Measurements from ENCODE around the gene ATXN1.

DNA sequence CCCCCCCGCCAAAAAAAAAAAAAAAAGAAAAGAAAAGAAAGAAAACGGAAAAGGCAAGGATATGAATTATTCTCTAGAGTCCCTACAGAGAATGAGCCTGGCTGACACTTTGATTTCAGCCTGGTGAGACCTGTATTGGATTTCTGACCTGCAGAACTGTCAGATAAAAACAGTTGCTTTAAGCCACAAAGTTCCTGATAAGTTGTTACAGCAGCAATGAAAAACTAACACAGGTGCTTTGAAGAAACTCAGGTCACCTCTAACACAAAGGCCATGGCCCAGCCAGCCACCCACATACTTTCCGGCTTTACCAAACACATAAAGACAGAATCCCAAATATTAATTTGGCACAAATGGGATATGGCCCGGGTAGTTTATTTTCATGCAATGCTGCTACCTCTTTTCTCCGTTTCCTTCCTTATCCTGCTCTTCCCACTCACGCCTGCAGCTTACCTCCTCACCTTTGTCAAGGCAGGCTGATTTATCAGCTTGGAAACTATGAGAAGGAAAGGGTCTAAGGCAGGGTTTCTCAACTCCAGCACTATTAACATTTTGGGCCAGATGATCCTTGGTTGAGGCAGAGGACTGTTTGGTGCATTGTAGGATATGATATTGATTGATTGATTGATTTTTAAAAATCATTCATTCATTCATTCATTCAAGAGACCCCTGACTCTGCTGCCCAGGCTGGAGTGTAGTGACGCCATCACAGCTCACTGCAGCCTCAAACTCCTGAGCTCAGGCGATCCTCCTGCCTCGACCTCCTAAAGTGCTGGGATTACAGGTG is 88.1 kb downstream of the ATXN1 start:
- TF ChIP-seq, protein P1, sequence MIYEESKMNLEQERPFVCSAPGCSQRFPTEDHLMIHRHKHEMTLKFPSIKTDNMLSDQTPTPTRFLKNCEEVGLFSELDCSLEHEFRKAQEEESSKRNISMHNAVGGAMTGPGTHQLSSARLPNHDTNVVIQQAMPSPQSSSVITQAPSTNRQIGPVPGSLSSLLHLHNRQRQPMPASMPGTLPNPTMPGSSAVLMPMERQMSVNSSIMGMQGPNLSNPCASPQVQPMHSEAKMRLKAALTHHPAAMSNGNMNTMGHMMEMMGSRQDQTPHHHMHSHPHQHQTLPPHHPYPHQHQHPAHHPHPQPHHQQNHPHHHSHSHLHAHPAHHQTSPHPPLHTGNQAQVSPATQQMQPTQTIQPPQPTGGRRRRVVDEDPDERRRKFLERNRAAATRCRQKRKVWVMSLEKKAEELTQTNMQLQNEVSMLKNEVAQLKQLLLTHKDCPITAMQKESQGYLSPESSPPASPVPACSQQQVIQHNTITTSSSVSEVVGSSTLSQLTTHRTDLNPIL (CRISPR knock-in tag; IDR thresholded peaks at IDR 0.05; ENCODE audit: low read depth), result no peak
- no peak for TF ChIP-seq ZNF70 (CRISPR knock-in tag; IDR thresholded peaks at IDR 0.05)
- TF ChIP-seq, protein P2, sequence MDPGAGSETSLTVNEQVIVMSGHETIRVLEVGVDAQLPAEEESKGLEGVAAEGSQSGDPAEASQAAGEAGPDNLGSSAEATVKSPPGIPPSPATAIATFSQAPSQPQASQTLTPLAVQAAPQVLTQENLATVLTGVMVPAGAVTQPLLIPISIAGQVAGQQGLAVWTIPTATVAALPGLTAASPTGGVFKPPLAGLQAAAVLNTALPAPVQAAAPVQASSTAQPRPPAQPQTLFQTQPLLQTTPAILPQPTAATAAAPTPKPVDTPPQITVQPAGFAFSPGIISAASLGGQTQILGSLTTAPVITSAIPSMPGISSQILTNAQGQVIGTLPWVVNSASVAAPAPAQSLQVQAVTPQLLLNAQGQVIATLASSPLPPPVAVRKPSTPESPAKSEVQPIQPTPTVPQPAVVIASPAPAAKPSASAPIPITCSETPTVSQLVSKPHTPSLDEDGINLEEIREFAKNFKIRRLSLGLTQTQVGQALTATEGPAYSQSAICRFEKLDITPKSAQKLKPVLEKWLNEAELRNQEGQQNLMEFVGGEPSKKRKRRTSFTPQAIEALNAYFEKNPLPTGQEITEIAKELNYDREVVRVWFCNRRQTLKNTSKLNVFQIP (CRISPR knock-in tag; IDR thresholded peaks at IDR 0.05; ENCODE audit: borderline replicate concordance, low read depth), result no peak
- TF ChIP-seq ZFP3 (CRISPR knock-in tag; IDR thresholded peaks at IDR 0.05), result no peak
- TF ChIP-seq, protein P3, sequence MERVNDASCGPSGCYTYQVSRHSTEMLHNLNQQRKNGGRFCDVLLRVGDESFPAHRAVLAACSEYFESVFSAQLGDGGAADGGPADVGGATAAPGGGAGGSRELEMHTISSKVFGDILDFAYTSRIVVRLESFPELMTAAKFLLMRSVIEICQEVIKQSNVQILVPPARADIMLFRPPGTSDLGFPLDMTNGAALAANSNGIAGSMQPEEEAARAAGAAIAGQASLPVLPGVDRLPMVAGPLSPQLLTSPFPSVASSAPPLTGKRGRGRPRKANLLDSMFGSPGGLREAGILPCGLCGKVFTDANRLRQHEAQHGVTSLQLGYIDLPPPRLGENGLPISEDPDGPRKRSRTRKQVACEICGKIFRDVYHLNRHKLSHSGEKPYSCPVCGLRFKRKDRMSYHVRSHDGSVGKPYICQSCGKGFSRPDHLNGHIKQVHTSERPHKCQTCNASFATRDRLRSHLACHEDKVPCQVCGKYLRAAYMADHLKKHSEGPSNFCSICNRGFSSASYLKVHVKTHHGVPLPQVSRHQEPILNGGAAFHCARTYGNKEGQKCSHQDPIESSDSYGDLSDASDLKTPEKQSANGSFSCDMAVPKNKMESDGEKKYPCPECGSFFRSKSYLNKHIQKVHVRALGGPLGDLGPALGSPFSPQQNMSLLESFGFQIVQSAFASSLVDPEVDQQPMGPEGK (CRISPR knock-in tag; IDR thresholded peaks at IDR 0.05; ENCODE audit: borderline replicate concordance), result no peak
- no peak for TF ChIP-seq PPARA (CRISPR knock-in tag; IDR thresholded peaks at IDR 0.05; ENCODE audit: borderline replicate concordance)
- TF ChIP-seq SNAI2 (CRISPR knock-in tag; IDR thresholded peaks at IDR 0.05), result no peak
